NCI-H524 treated with DMSO at 0.1 percent for 48 hours (cell line): ENCODE measurements around the gene CSH2.
"Not testable (repeated sequence)": the region's sequence is repeated elsewhere in the genome, so short reads cannot be mapped to it uniquely, and the experiment has no call there.

ENCODE experiments used
- DNase-seq: peaks from one replicate; lab custom pipeline; 2025; lab: John Stamatoyannopoulos, UW

CSH2 gene

DNA sequence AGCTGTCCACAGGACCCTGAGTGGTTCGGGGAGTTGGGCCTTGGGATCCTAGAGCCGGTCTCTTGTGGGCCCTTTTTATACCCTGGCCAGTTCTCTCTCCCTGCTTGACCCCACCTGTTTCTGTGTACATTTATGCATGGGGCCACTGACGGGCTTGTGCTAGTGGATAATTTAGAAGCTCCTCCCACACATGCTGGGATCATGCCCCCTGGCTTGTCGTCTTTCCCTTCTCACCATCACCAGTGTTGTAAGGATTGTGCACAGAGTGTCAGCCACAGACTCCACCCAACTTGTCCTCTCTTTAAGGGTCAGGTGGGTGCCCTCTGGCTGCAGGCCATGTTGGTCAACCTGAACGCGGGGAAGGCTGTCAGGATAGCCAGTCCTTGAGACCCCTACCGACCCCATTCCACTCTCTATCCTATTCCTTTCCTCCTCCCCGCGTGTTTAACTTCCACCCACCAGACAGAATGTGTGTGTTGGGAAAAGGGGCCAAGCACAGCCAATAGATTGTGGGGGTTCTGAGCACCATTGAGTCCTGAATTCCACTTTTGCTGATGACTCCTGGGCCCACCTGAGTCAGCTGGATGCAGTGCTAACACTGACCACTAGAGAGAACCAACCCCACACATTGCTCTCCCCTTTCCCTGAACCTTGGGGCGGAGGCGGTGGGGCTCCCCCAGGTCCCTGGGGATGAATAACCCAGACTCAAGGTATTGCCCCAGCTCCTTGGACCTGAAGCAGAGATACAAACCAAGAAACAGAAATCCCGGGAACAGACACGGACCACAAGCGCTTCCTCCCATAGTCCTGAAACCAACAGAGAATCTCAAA lies 23.3 kb upstream of the CSH2 start, which contains the start of gene CSH1:
Gene CSH1 (minus strand): TSS at position 51 of the 831 bp plus-strand sequence. CDS start 63 bp downstream, outside the sequence.
- not testable (repeated sequence) for DNase-seq

DNA sequence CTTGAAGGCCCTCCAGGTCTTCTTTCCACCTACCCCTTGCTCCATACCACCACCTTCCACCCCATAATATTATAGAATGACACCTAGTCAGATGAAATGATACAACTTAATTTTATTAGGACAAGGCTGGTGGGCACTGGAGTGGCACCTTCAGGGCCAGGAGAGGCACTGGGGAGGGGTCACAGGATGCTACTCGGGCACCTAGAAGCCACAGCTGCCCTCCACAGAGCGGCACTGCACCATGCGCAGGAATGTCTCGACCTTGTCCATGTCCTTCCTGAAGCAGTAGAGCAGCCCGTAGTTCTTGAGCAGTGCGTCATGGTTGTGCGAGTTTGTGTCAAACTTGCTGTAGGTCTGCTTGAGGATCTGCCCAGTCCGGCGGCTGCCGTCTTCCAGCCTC lies 21.3 kb upstream of the CSH2 start:
- not testable (repeated sequence) for DNase-seq

DNA sequence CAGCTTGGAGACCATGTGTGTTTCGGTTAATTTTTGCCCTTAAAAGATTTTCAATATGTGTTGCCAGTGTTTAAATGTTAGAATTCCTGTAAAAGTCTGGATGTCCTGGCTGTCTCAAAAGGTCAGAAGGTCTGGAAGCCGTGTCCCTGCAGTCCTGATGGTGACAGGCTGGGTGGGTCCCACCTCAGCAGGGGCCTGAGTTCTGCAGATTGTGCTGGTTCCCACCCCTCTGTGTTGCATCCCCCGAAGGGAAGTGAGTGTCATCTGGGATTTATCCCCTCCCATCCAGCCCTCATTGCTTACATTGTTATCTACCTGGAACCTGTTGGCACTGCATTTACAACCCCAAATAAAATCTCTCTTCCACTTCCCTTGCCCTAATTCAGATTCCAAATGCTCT lies 20.5 kb upstream of the CSH2 start:
- not testable (repeated sequence) for DNase-seq

- not testable (repeated sequence) for DNase-seq
Observed at GRCh38 chr17:63892316-63893037, 19.0 kb upstream of the CSH2 start.

- peak; percentile 23 for DNase-seq
Observed at GRCh38 chr17:63889026-63889848, 15.8 kb upstream of the CSH2 start.

GRCh38 chr17:63885119-63885518 lies 11.6 kb upstream of the CSH2 start:
- DNase-seq, result not testable (repeated sequence)

- DNase-seq, result not testable (repeated sequence)
Observed at GRCh38 chr17:63882626-63883126, 9.2 kb upstream of the CSH2 start.

DNA sequence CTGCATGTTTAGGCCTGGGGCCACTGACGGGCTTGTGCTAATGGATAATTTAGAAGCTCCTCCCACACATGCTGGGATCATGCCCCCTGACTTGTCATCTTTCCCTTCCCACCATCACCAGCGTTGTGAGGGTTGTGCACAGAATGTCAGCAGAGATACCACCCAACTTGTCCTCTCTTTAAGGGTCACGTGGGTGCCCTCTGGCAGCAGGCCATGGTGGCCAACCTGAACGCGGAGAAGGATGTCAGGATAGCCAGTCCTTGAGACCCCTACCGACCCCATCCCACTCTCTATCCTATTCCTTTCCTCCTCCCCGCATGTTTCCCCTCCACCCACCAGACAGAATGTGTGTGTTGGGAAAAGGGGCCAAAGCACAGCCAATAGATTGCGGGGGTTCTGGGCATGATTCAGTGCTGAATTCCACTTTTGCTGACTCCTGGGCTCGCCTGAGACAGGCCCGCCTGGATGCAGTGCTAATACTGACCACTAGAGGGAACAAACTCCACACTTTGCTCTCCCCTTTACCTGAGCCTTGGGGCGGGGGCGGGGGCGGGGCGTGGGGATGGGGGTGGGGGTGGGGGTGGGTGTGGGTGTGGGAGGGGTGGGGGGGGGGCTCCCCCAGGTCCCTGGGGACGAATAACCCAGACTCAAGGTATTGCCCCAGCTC lies 8.6 kb upstream of the CSH2 start, which contains the start of gene GH2:
Gene GH2 (minus strand): TSS at position 10 of the 667 bp plus-strand sequence. CDS start 143 bp downstream, outside the sequence.
- DNase-seq, result no peak

DNA sequence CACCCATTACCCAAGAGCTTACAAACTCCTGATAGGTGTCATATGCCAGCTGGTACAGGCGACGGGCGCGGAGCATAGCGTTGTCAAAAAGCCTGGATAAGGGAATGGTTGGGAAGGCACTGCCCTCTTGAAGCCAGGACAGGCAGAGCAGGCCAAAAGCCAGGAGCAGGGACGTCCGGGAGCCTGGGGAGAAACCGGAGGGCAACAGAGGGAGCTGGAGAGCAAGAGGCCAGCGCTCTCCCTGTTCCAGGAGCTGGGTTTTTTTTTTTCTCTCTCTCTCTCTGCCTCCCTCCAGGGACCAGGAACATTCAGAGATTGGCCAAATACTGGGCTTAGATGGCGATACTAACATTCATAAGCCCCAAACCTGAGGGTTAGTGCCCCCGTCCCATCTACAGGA lies 7.9 kb upstream of the CSH2 start:
- not testable (repeated sequence) for DNase-seq

- DNase-seq, result no peak
Observed at GRCh38 chr17:63880706-63881105, 7.2 kb upstream of the CSH2 start.

DNA sequence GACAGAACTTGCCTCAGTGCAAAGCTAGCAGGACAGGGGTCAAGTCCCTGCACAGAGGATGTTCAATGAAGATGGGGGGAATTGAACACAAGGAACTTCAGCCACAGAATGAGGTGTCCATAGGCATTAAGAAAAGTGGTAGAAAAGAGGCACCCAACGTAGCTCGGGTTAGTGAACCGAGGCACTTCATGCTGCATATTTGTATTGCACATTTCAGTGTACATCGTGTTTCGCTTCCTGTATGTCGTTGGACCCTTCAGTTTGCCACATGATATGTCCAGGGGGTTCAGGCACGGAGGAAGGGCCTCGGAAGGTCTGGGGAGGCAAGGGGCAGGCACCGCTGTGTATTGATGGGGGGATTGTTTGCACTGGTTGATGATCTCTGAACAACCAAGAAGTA lies 4.9 kb upstream of the CSH2 start:
- not testable (repeated sequence) for DNase-seq

DNA sequence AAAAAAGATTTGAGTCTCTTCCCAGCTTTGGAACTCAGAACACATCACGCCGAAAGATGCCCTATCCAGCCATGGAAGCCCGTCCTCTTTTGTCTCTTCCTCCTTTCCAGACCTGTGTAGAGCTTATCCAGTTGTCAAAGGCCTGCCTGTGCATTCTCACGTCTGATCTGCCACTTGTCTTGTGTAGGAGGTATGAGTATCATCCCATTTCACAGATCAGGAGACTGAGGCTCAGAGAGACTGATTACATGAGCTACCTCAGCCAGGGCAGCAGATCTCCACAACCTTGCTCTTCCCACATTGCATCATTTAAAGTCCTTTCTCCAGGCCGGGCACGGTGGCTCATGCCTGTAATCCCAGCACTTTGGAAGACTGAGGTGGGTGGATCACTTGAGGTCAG lies 1.2 kb upstream of the CSH2 start:
- DNase-seq, result not testable (repeated sequence)

GRCh38 chr17:63874061-63874626 lies 667 bp upstream of the CSH2 start:
- not testable (repeated sequence) for DNase-seq

- not testable (repeated sequence) for DNase-seq
Observed at GRCh38 chr17:63871646-63872365, 1.7 kb downstream of the CSH2 start.

DNA sequence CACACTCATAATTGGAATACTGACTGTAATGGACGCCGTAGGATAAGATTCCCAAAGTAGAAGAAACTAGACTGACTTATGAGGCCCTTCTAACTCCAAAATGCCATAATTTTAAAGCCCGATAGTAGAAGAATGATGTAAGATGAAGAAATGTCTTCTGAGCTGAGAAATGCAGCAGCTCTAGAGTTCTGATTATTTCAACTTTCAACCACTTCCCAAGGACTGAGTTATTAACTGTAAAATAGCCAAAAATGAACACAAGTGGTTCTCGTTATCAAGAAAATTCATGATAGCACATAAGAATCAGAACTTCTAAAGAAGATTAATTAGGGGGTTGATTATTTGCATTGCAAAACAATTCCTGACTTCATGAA lies 3.2 kb downstream of the CSH2 start:
- DNase-seq, result not testable (repeated sequence)

DNA sequence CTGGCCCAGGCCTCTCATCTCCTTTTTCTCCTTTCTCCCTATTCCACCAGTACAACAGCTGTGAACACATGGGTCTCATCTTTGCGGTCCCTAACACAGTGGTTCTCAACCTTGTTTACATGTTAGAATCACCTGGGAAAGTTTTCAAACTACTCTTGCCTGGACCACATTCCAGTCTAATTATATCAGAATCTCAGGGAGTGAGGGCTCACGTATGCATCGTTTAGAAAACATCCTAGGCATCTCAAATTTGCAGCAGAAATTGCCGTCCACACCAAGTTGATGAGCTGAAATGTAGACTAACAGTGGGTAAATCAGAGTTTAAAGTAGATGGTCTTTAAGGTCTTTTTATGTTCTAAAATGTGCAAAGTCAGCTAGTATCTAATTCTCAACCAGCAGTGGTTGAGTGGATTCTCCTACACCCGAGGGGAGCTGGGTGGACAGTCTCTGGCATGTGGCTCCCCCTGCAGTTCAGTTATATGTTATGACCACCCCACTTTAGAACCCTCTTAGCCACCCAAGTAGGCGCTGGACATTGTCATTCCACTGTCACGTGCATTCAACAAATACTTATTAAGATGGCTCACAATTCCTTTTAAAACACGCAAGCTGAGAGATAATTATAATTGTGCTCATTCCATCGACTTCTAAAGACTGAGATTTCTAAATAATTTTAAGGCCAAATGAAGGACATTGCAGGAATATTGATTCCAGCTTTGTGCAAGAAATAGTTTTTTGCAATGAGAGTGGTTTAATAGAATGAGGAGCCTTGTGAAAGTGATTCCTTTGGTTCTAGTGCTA lies 3.8 kb downstream of the CSH2 start:
- DNase-seq, result not testable (repeated sequence)

- DNase-seq, result not testable (repeated sequence)
Observed at GRCh38 chr17:63866625-63867024, 6.9 kb downstream of the CSH2 start.

- no peak for DNase-seq
Observed at GRCh38 chr17:63859257-63859656, 14.2 kb downstream of the CSH2 start.

- not testable (repeated sequence) for DNase-seq
Observed at GRCh38 chr17:63856425-63856824, 17.1 kb downstream of the CSH2 start.
